HepG2 (cell line): ENCODE measurements around the gene COQ3.
"Not testable (repeated sequence)": the region's sequence is repeated elsewhere in the genome, so short reads cannot be mapped to it uniquely, and the experiment has no call there.

ENCODE experiments used
- DNMT3B ChIP-seq: conservative IDR thresholded peaks from 2 replicates; pipeline ENCODE4 v1.6.1; 2016; ENCODE audit warnings: missing biosample characterization, control low read depth
- STAG1 ChIP-seq: sonication (generic); formaldehyde crosslinking; IDR thresholded peaks from 2 replicates; pipeline ENCODE4 v1.4.0; 2020; ENCODE audit warnings: missing genetic modification reagents
- ZNF841 ChIP-seq: sonication (generic); formaldehyde crosslinking; IDR thresholded peaks from 2 replicates; pipeline ENCODE4 v1.8.1; 2023; ENCODE audit warnings: missing genetic modification reagents, borderline replicate concordance
- TF ChIP-seq, protein P1 (sequence below): sonication (generic); formaldehyde crosslinking; IDR thresholded peaks from 2 replicates; pipeline ENCODE4 v1.5.0; 2020; ENCODE audit warnings: mild to moderate bottlenecking, missing genetic modification reagents, moderate library complexity

DNA sequence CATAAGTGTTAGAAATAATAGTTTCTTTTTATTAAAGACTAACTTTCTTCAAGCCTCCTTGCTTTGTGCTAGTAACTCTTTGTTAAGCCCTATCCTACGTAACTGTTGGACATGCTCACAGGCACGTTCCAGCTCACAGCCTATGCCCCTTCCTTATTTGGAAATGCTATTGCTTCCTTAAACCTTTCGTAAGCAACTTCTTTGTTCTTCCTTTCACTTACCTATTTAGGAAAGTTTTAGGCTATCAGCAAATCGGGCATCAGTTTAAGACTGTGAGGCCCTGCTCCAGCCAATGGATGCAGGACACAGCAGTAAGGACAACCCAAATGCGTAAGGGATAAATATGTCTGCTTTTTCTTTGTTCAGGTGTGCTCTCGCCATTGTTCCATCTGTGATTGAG lies 58.7 kb downstream of the COQ3 start:
- TF ChIP-seq DNMT3B (CRISPR knock-in tag); ZNF841 (CRISPR knock-in tag); STAG1: not testable (repeated sequence)
- TF ChIP-seq, protein P1, sequence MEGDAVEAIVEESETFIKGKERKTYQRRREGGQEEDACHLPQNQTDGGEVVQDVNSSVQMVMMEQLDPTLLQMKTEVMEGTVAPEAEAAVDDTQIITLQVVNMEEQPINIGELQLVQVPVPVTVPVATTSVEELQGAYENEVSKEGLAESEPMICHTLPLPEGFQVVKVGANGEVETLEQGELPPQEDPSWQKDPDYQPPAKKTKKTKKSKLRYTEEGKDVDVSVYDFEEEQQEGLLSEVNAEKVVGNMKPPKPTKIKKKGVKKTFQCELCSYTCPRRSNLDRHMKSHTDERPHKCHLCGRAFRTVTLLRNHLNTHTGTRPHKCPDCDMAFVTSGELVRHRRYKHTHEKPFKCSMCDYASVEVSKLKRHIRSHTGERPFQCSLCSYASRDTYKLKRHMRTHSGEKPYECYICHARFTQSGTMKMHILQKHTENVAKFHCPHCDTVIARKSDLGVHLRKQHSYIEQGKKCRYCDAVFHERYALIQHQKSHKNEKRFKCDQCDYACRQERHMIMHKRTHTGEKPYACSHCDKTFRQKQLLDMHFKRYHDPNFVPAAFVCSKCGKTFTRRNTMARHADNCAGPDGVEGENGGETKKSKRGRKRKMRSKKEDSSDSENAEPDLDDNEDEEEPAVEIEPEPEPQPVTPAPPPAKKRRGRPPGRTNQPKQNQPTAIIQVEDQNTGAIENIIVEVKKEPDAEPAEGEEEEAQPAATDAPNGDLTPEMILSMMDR (CRISPR knock-in tag), result not testable (repeated sequence)
